Fibroblast of lung (primary cell): ENCODE results near the gene LPIN3. TPM values are rescaled to one million over a fixed set of nuclear protein-coding genes. Genes with fewer than 3 reads are reported as not detected.
A peak's percentile ranks its signal among the peaks of the same experiment; 100 is the strongest.

ENCODE experiments used
- DNase-seq, 2 donors: peaks; one replicate each; pipeline versions ENCODE4 v3.0.0 to v3.0.0-alpha.2; 2010; ENCODE audit warnings: low read depth in 2 of 2
- H2AFZ ChIP-seq: 2 replicates; pipeline ENCODE4 v1.5.1; 2012; ENCODE audit warnings: low read length, control low read depth, inconsistent platforms
- H3K27ac ChIP-seq: 2 replicates; pipeline ENCODE4 v1.5.1; 2011; ENCODE audit warnings: low read length, control low read depth; ENCODE audit not compliant: insufficient read depth
- H3K27me3 ChIP-seq: 2 replicates; pipeline ENCODE4 v1.5.1; 2011; ENCODE audit warnings: mild to moderate bottlenecking, low read length; ENCODE audit not compliant: control insufficient read depth, insufficient read depth
- H3K36me3 ChIP-seq: 2 replicates; pipeline ENCODE4 v1.5.1; 2011; ENCODE audit warnings: low read length; ENCODE audit not compliant: control insufficient read depth, insufficient read depth
- H3K4me1 ChIP-seq: 2 replicates; pipeline ENCODE4 v1.5.1; 2011; ENCODE audit warnings: low read length; ENCODE audit not compliant: control insufficient read depth, insufficient read depth; ENCODE audit errors: extremely low read depth
- H3K4me2 ChIP-seq: 2 replicates; pipeline ENCODE4 v1.5.1; 2011; ENCODE audit warnings: low read length, control low read depth; ENCODE audit not compliant: insufficient read depth; ENCODE audit errors: extremely low read depth
- H3K4me3 ChIP-seq, 4 experiments: fragments of 200-600 bp in 1 of 4; sonication (generic) in 1 of 4; replicated peaks in 1 of 4; 2 replicates each; pipeline ENCODE4 v1.5.1; 2011 to 2016; ENCODE audit warnings: low read length in 4 of 4, low read depth in 3 of 4, mild to moderate bottlenecking in 3 of 4, control low read depth in 2 of 4, inconsistent platforms in 1 of 4, mixed read lengths in 1 of 4; ENCODE audit not compliant: insufficient read depth in 1 of 4; ENCODE audit errors: control extremely low read depth in 1 of 4
- H3K79me2 ChIP-seq: 2 replicates; pipeline ENCODE4 v1.5.1; 2012; ENCODE audit warnings: mild to moderate bottlenecking, low read length, inconsistent platforms; ENCODE audit not compliant: control insufficient read depth, insufficient read depth
- H3K9ac ChIP-seq: 2 replicates; pipeline ENCODE4 v1.5.1; 2011; ENCODE audit warnings: mild to moderate bottlenecking, low read length, control low read depth; ENCODE audit not compliant: insufficient read depth
- H3K9me3 ChIP-seq: 2 replicates; pipeline ENCODE4 v1.5.1; 2012; ENCODE audit warnings: low read depth, low read length; ENCODE audit not compliant: control insufficient read depth, insufficient read depth
- H4K20me1 ChIP-seq: 2 replicates; pipeline ENCODE4 v1.5.1; 2011; ENCODE audit warnings: low read length; ENCODE audit not compliant: control insufficient read depth, insufficient read depth; ENCODE audit errors: extremely low read depth
- CTCF ChIP-seq, 2 donors: IDR thresholded peaks in 1 of 2; conservative IDR thresholded peaks in 1 of 2; 1 replicate in 1 of 2; 2 replicates in 1 of 2; pipeline ENCODE4 v1.5.1; 2011 to 2012; ENCODE audit warnings: low read length in 2 of 2, control low read depth in 1 of 2, inconsistent platforms in 1 of 2, low read depth in 1 of 2, mild to moderate bottlenecking in 1 of 2
- EZH2 ChIP-seq: IDR thresholded peaks from 2 replicates; pipeline ENCODE4 v1.5.1; 2012; ENCODE audit warnings: low read length, control low read depth, mild to moderate bottlenecking; ENCODE audit errors: missing control alignments
- polyA plus RNA-seq, 2 donors: library from polyadenylated mRNA; depleted of rRNA in 1 of 2; stranded (reverse) in 1 of 2; unstranded in 1 of 2; fragments of >200 nt; gene quantifications; 2 replicates each; pipeline ENCODE4 v1.2.1, GENCODE V29; 2011 to 2012; ENCODE audit warnings: missing spikeins in 1 of 2
- total RNA-seq: library from RNA; depleted of rRNA; stranded (reverse); fragments of >200 nt; gene quantifications from 2 replicates; pipeline ENCODE4 v1.2.1, GENCODE V29; 2014

Gene LPIN3
- total and polyA plus RNA-seq, 2 donors (not counting 1 experiment from before 2014, with no cell fraction given), result 4.7 to 5.1 TPM

GRCh38 chr20:41392295-41392694, 51.7 kb downstream of the LPIN3 start:
- Histone ChIP-seq H4K20me1 (no peaks in the 10 kb centered on the region), H3K36me3 (no peaks in the 10 kb centered on the region), H3K27ac (no peak overlapping the region), H3K9me3 (no peaks in the 10 kb centered on the region), H3K4me2 (no peak overlapping the region), H3K9ac (no peak overlapping the region), H3K27me3 (no peaks in the 10 kb centered on the region), H3K79me2 (no peaks in the 10 kb centered on the region), H3K4me3 (no peak overlapping the region), H3K4me1 (no peaks in the 10 kb centered on the region), H2AFZ (no peak overlapping the region)
- no peak for DNase-seq
- TF ChIP-seq CTCF (conservative IDR thresholded peaks at IDR 0.05 in 1 of 2, IDR thresholded peaks at IDR 0.05 in 1 of 2; ENCODE audit: low read depth in 1 of 2, low read length in 2 of 2), result no peak
- no peak for TF ChIP-seq EZH2

GRCh38 chr20:41392871-41393704, 52.5 kb downstream of the LPIN3 start:
- no peaks in the 10 kb centered on the region for H3K9me3 ChIP-seq
- H3K79me2 ChIP-seq, result no peaks in the 10 kb centered on the region
- TF ChIP-seq CTCF (conservative IDR thresholded peaks at IDR 0.05 in 1 of 2, IDR thresholded peaks at IDR 0.05 in 1 of 2; ENCODE audit: low read depth in 1 of 2, low read length in 2 of 2) (no peak), EZH2 (no peak)
- H3K9ac ChIP-seq, result no peak overlapping the region
- no peaks in the 10 kb centered on the region for H3K27me3 ChIP-seq
- peak in 1 of 2 donors; percentile 49 for DNase-seq
- no peak overlapping the region for H3K4me2 ChIP-seq
- H3K4me3 ChIP-seq, result no peak overlapping the region
- H4K20me1 ChIP-seq, result no peaks in the 10 kb centered on the region
- no peak overlapping the region for H2AFZ ChIP-seq
- no peak overlapping the region for H3K27ac ChIP-seq
- H3K36me3 ChIP-seq, result no peaks in the 10 kb centered on the region
- no peaks in the 10 kb centered on the region for H3K4me1 ChIP-seq

- DNase-seq, result no peak
These were observed 53.1 kb downstream of the LPIN3 start for GRCh38 chr20:41393705-41394066.

More at GRCh38 chr20:41393705-41394066, 53.1 kb downstream of the LPIN3 start:
- no peaks in the 10 kb centered on the region for H3K36me3 ChIP-seq
- no peaks in the 10 kb centered on the region for H3K79me2 ChIP-seq
- H3K27me3 ChIP-seq, result no peaks in the 10 kb centered on the region
- no peak overlapping the region for H3K4me3 ChIP-seq
- H4K20me1 ChIP-seq, result no peaks in the 10 kb centered on the region
- H3K4me2 ChIP-seq, result no peak overlapping the region
- H3K4me1 ChIP-seq, result no peaks in the 10 kb centered on the region
- no peak overlapping the region for H2AFZ ChIP-seq
- H3K27ac ChIP-seq, result no peak overlapping the region
- TF ChIP-seq EZH2, result no peak
- no peak for TF ChIP-seq CTCF (conservative IDR thresholded peaks at IDR 0.05 in 1 of 2, IDR thresholded peaks at IDR 0.05 in 1 of 2; ENCODE audit: low read depth in 1 of 2, low read length in 2 of 2)
- no peaks in the 10 kb centered on the region for H3K9me3 ChIP-seq
- H3K9ac ChIP-seq, result no peak overlapping the region
